Measurements from ENCODE around the gene LINC01488.

GRCh38 chr11:69433741-69434140 lies 47.7 kb upstream of the LINC01488 start:
- TF ChIP-seq CTCF (IDR thresholded peaks at IDR 0.05; ENCODE audit: low read depth, low read length, poor library complexity, severe bottlenecking) (no peak), EZH2phosphoT487 (IDR thresholded peaks at IDR 0.05; ENCODE audit: borderline replicate concordance, low read length) (no peak)

Data from DOHH2 (cell line).